NCI-H128 (cell line): ENCODE measurements around the gene MT1G.
"Not testable (repeated sequence)": the region's sequence is repeated elsewhere in the genome, so short reads cannot be mapped to it uniquely, and the experiment has no call there.

Experiments used
- DNase-seq: peaks from one replicate; lab custom pipeline; 2025; ENCODE audit not compliant: unreplicated experiment; lab: John Stamatoyannopoulos, UW

MT1G gene

DNA sequence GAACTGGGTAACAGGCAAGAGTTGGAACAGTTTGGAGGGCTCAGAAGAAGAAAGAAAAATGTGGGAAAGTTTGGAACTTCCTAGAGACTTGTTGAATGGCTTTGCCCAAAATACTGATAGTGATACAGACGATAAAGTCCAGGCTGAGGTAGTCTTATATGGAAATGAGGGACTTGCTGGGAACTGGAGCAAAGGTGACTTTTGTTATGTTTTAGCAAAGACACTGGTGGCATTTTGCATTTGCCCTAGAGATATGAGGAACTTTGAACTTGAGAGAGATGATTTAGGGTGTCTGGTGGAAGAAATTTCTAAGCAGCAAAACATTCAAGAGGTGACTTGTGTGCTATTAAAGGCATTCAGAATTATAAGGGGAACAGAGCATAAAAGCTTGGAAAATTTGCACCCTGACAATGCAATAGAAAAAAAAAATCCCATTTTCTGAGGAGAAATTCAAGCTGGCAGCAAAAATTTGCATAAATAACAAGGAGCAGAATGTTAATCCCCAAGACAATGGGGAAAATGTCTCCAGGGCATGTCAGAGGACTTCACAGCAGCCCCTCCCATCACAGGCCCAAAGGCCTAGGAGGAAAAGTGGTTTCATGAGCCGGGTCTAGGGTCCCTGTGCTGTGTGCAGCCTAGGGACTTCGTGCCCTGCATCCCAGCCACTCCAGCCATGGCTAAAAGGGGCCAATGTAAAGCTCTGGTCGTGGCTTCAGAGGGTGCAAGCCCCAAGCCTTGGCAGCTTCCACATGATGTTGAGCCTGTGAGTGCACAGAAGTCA lies 46.0 kb downstream of the MT1G start:
- not testable (repeated sequence) for DNase-seq

DNA sequence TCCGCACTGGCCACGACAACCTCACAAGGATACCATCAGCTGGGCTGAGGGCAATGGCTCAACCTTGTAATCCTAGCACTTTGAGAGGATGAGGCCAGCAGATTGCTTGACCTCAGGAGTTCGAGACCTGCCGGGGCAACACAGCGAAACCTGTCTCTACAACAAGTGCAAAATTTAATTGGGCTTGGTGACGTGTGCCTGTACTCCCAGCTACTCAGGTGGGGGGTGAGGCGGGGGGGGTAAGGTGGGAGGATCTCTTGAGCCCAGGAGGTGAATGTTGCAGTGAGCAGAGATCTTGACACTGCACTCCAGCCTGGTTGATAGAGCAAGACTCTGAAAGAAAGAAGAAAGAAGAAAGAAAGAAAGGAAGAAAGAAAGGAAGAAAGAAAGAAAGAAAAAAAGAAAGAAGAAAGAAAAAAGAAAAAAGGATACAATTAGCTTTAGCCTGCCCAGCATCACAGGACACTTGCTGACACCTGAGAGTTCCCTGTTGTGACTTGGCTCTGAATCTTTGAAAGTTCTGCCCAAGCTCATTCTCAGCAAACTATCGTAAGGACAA lies 47.4 kb downstream of the MT1G start:
- DNase-seq: no peak

DNA sequence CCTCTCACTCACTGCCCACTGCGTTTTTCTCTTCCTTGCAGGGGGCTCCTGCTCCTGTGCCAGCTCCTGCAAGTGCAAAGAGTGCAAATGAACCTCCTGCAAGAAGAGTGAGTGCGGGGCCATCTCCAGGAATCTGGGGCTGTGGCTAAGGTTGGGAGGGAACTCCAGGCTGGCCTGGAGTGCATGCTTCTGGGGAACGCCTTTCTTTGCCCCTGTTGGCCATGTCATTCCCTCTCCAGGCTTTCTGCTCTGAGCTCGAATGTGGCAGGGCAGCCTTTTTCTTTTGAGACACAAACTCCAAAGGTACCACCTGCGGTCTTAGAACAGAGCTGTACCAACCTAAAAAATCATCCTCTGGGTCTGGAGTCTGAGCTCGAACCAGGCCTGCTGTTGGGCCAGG lies 49.7 kb downstream of the MT1G start:
- DNase-seq: no peak

DNA sequence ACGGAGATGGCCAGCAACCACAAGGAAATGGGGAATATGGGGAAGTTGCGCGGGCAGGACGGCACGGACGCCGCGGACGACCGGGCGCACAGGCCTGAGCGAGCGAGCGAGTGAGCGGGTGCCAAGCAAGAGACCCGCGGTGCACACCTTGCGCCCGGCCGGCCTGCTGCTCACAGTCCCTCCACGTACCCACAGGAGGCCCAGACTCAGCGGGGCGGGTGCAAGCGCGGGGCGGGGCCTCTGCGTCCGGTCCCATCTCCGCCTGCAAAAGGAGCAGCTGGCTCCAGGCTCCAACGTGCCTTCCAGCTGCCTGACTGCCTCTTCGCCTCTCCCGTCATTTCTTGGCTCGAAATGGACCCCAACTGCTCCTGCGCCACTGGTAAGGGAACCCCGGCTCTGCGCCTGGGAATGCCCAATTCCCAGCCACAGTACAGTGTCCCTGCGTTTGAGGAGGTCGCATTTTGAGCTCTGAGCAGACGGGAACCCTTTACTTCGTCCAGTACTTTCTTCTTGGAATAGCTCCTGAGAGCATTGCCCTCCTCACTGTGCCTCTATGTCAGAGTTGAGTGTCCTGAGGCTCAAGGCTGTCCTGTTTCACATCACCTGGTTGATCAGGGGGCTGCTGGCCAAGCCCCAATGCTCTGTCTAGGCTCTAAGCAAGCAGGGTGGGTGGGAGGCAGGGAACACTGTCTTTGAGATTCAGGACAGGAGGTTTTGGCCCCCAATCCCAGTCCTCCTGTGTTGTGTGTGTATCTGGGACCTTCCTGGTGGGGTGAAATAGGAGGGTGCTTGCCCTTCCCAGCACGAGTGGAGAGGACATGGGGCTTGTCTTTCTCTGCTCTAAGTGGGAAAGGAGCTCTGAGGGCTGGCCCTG lies 50.4 kb downstream of the MT1G start:
- DNase-seq: no peak
